ENCODE measurements around the gene ZDHHC13.

Gene ZDHHC13

GRCh38 chr11:19218786-19219460, 102.0 kb downstream of the ZDHHC13 start:
- Mint-ChIP-seq H3K27me3 (peaks cover 7 to 15% of the 10 kb centered on the region in 2 donors), H3K36me3 (no peaks in the 10 kb centered on the region), H3K4me1 (no peaks in the 10 kb centered on the region), H3K9me3 (peaks cover 5% of the 10 kb centered on the region in 2 donors), H3K27ac (no peak overlapping the region), H3K4me3 (no peak overlapping the region)
- no peak for ATAC-seq (replicated peaks)
- DNase-seq: no peak

GRCh38 chr11:19220903-19221724, 104.1 kb downstream of the ZDHHC13 start:
- H3K4me3 Mint-ChIP-seq: no peak overlapping the region
- H3K4me1 Mint-ChIP-seq: no peaks in the 10 kb centered on the region
- peaks cover 0 to under 1% of the 10 kb centered on the region in 2 donors for H3K27me3 Mint-ChIP-seq
- DNase-seq: no peak
- no peak overlapping the region for H3K27ac Mint-ChIP-seq
- H3K36me3 Mint-ChIP-seq: no peaks in the 10 kb centered on the region
- peaks cover 5% of the 10 kb centered on the region in 2 donors for H3K9me3 Mint-ChIP-seq
- no peak for ATAC-seq (replicated peaks)

- Mint-ChIP-seq H3K4me1 (no peaks in the 10 kb centered on the region), H3K9me3 (peaks cover 5% of the 10 kb centered on the region in 2 donors), H3K36me3 (no peaks in the 10 kb centered on the region), H3K27me3 (no peaks in the 10 kb centered on the region), H3K27ac (no peak overlapping the region), H3K4me3 (no peak overlapping the region)
- DNase-seq: no peak
- no peak for ATAC-seq (replicated peaks)
Measured at GRCh38 chr11:19225123-19225522, 108.2 kb downstream of the ZDHHC13 start.

GRCh38 chr11:19225581-19225980, 108.6 kb downstream of the ZDHHC13 start:
- no peaks in the 10 kb centered on the region for H3K36me3 Mint-ChIP-seq
- no peak overlapping the region for H3K27ac Mint-ChIP-seq
- peaks cover 5% of the 10 kb centered on the region in 2 donors for H3K9me3 Mint-ChIP-seq
- no peak overlapping the region for H3K4me3 Mint-ChIP-seq
- DNase-seq (no peak), ATAC-seq (replicated peaks) (no peak)
- H3K27me3 Mint-ChIP-seq: no peaks in the 10 kb centered on the region
- H3K4me1 Mint-ChIP-seq: no peaks in the 10 kb centered on the region

Data from stimulated activated naive B cell treated with anti-CD40 and anti-IgM and Interleukin-4, amounts not matched to agents 10 μg/mL and 1 μg/mL and 100 μg/mL, for 72 hours (primary cell).